ENCODE measurements around the gene KLF2. TPM values are rescaled to one million over a fixed set of nuclear protein-coding genes. Genes with fewer than 3 reads are reported as not detected.

Gene KLF2
- total RNA-seq (10 to 100 TPM in 2 of 6 donors, 1 to 10 TPM in 4; 3.1 to 12.0 (median 5.8) TPM), polyA plus RNA-seq (1 to 10 TPM; 3.4 to 3.7 TPM)

GRCh38 chr19:16324384-16325160, at the start of gene KLF2:
KLF2 (plus strand) TSS chr19:16324826; CDS start chr19:16324924, 98 bp downstream.
- peak within 1 kb of the TSS; percentile 68 to 76 (median 72) for H3K27ac ChIP-seq
- H3K27me3 ChIP-seq: no peaks in the 10 kb centered on the region
- no peaks in the 10 kb centered on the region for H3K9me3 ChIP-seq
- peak; percentile 84 to 95 (median 90) for DNase-seq
- intact Hi-C loops (cut with DNase I): no loop called here
- ATAC-seq: peak; percentile 84 to 94 (median 89)
- WGBS, 2 donors: 1% methylated on average over 55 to 105 of the region's 105 CpGs
- no peak for TF ChIP-seq CTCF (IDR thresholded peaks at IDR 0.05)
- FAIRE-seq: no peak
- no peaks in the 10 kb centered on the region for H3K36me3 ChIP-seq
- H3K4me3 ChIP-seq: peak within 1 kb of the TSS; percentile 35 to 72 (median 46)
- no peaks in the 10 kb centered on the region for H3K4me1 ChIP-seq

- Histone ChIP-seq H3K27me3 (no peaks in the 10 kb centered on the region), H3K9me3 (no peaks in the 10 kb centered on the region), H3K27ac (no peak overlapping the region), H3K4me3 (no peak overlapping the region), H3K4me1 (peaks cover 0 to 4% (median 0%) of the 10 kb centered on the region in 3 donors), H3K36me3 (no peaks in the 10 kb centered on the region)
- DNase-seq: no peak
- no peak for TF ChIP-seq CTCF (IDR thresholded peaks at IDR 0.05)
- no peak for ATAC-seq
- 75 to 92% methylated on average over 4 of the region's 4 CpGs for WGBS, 2 donors
- intact Hi-C loops (cut with DNase I): no loop called here
- FAIRE-seq: no peak
Measured at GRCh38 chr19:16280306-16280705, 44.3 kb upstream of the KLF2 start.

GRCh38 chr19:16281743-16282142, 42.9 kb upstream of the KLF2 start:
- Histone ChIP-seq H3K4me1 (peaks cover 0 to 8% (median 0%) of the 10 kb centered on the region in 3 donors), H3K4me3 (no peak overlapping the region), H3K27ac (no peak overlapping the region), H3K27me3 (no peaks in the 10 kb centered on the region), H3K9me3 (no peaks in the 10 kb centered on the region), H3K36me3 (no peaks in the 10 kb centered on the region)
- FAIRE-seq (no peak), DNase-seq (no peak), ATAC-seq (no peak)
- intact Hi-C loops (cut with DNase I): no loop called here
- TF ChIP-seq CTCF (IDR thresholded peaks at IDR 0.05): no peak
- 89 to 90% methylated on average over 5 of the region's 5 CpGs for WGBS, 2 donors

- H3K27ac ChIP-seq: peak overlapping the region; percentile 6 to 80 (median 40)
- intact Hi-C loops (cut with DNase I): no loop called here
- WGBS, 2 donors: 43 to 44% methylated on average over 36 of the region's 36 CpGs
- H3K27me3 ChIP-seq: no peaks in the 10 kb centered on the region
- H3K4me1 ChIP-seq: peaks cover 0 to 8% (median 0%) of the 10 kb centered on the region in 3 donors
- no peak for TF ChIP-seq CTCF (IDR thresholded peaks at IDR 0.05)
- FAIRE-seq: no peak
- peak overlapping the region in 1 of 4 donors; percentile 14 for H3K4me3 ChIP-seq
- H3K9me3 ChIP-seq: no peaks in the 10 kb centered on the region
- peak in 3 of 4 donors; percentile 50 to 68 (median 66) for ATAC-seq
- DNase-seq: peak in 1 of 6 donors; percentile 57
- H3K36me3 ChIP-seq: no peaks in the 10 kb centered on the region
Measured at GRCh38 chr19:16283210-16284061, 41.2 kb upstream of the KLF2 start.

Data from pancreas (tissue), 10 donors.